Body of pancreas (tissue), 4 donors: ENCODE results near the gene IRX3. TPM values are rescaled to one million over a fixed set of nuclear protein-coding genes. Genes with fewer than 3 reads are reported as not detected.

ENCODE experiments used
- ATAC-seq: fragments of 150-250 bp; one replicate; pipeline ENCODE4 v1.9.1; 2016
- DNase-seq, 4 donors: peaks; one replicate each; pipeline ENCODE4 v3.0.0-alpha.2; 2019
- H3K27ac ChIP-seq, 4 donors: fragments of 200-600 bp; sonication (generic); 1 replicate in 3 of 4; 2 replicates in 1 of 4; pipeline versions ENCODE4 v1.5.1 to v1.6.1; 2016 to 2019; ENCODE audit warnings: mild to moderate bottlenecking in 1 of 4, mixed read lengths in 1 of 4, moderate library complexity in 1 of 4
- H3K27me3 ChIP-seq, 2 donors: fragments of 200-600 bp; sonication (generic); one replicate each; pipeline ENCODE4 v1.6.0; 2016; ENCODE audit warnings: mild to moderate bottlenecking in 1 of 2
- H3K36me3 ChIP-seq, 2 donors: fragments of 200-600 bp; sonication (generic); replicated peaks in 1 of 2; 2 replicates each; pipeline ENCODE4 v1.5.1; 2016; ENCODE audit warnings: low read depth in 2 of 2; ENCODE audit not compliant: insufficient read depth in 1 of 2
- H3K4me1 ChIP-seq: fragments of 200-600 bp; sonication (generic); one replicate; pipeline ENCODE4 v1.6.0; 2016
- H3K4me3 ChIP-seq, 2 donors: fragments of 200-600 bp; sonication (generic); 1 replicate in 1 of 2; 2 replicates in 1 of 2; pipeline ENCODE4 v1.5.1; 2016 to 2019
- H3K9me3 ChIP-seq, 3 donors: fragments of 200-600 bp; sonication (generic); 1 replicate in 2 of 3; 2 replicates in 1 of 3; pipeline ENCODE4 v1.5.1; 2016
- POLR2A ChIP-seq, 3 donors: fragments of 450-650 bp; IDR thresholded peaks; one replicate each; pipeline ENCODE4 v1.6.1; 2016; ENCODE audit warnings: antibody characterized with exemption in 3 of 3, mild to moderate bottlenecking in 2 of 3
- WGBS, 2 donors: methylation state at CpG; one replicate each; pipeline ENCODE4 v1.1.5; 2017; 5-methylcytosine and 5-hydroxymethylcytosine counted together
- intact Hi-C: fragments of 100-400 bp; cut with DNase I; formaldehyde crosslinking; loops from one replicate; pipeline ENCODE4 v1.15.1; 2023
- total RNA-seq, 2 donors: library from RNA; depleted of rRNA; stranded (reverse); fragments of >200 nt; gene quantifications; one replicate each; pipeline ENCODE4 v1.1.0, GENCODE V29; 2016
- TF ChIP-seq, protein P1 (sequence below), 7 experiments: fragments of 450-650 bp in 4 of 7; fragments of 200-600 bp in 3 of 7; sonication (generic) in 3 of 7; IDR thresholded peaks; one replicate each; pipeline ENCODE4 v1.5.1; 2016 to 2019; ENCODE audit warnings: antibody characterized with exemption in 7 of 7

IRX3 gene
- total RNA-seq, 2 donors from 2014 or later: 1.6 to 2.6 TPM

DNA sequence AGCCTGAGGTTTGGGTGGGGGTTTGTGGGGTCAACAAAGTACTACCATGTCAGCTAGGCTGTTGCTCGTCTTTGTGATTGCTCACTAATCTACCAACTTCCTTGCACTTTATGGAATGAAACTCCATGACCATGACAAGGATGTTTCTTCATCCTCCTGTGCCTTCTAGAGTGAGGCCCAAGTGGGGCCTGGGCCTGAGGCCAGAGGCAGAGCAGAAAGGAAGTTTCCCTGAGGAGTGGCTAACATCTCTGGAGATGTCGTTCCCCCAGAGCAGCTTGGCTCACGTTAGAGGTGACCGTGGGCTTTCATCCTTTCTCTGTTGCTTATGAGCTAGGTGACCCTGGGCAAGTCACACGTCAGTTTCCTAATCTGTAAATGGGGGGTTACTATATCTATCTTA lies 41.0 kb upstream of the IRX3 start:
- H3K9me3 ChIP-seq: no peaks in the 10 kb centered on the region
- intact Hi-C loops: no loop called here
- no peak overlapping the region for H3K4me3 ChIP-seq
- no peaks in the 10 kb centered on the region for H3K27me3 ChIP-seq
- 68 to 69% methylated on average over 5 of the region's 5 CpGs for WGBS, 2 donors
- ATAC-seq (no peak), DNase-seq (no peak)
- H3K36me3 ChIP-seq: no peaks in the 10 kb centered on the region
- TF ChIP-seq, protein P1, sequence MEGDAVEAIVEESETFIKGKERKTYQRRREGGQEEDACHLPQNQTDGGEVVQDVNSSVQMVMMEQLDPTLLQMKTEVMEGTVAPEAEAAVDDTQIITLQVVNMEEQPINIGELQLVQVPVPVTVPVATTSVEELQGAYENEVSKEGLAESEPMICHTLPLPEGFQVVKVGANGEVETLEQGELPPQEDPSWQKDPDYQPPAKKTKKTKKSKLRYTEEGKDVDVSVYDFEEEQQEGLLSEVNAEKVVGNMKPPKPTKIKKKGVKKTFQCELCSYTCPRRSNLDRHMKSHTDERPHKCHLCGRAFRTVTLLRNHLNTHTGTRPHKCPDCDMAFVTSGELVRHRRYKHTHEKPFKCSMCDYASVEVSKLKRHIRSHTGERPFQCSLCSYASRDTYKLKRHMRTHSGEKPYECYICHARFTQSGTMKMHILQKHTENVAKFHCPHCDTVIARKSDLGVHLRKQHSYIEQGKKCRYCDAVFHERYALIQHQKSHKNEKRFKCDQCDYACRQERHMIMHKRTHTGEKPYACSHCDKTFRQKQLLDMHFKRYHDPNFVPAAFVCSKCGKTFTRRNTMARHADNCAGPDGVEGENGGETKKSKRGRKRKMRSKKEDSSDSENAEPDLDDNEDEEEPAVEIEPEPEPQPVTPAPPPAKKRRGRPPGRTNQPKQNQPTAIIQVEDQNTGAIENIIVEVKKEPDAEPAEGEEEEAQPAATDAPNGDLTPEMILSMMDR (IDR thresholded peaks at IDR 0.05): no peak
- no peak for TF ChIP-seq POLR2A (IDR thresholded peaks at IDR 0.05)
- H3K4me1 ChIP-seq: no peaks in the 10 kb centered on the region
- no peak overlapping the region for H3K27ac ChIP-seq

DNA sequence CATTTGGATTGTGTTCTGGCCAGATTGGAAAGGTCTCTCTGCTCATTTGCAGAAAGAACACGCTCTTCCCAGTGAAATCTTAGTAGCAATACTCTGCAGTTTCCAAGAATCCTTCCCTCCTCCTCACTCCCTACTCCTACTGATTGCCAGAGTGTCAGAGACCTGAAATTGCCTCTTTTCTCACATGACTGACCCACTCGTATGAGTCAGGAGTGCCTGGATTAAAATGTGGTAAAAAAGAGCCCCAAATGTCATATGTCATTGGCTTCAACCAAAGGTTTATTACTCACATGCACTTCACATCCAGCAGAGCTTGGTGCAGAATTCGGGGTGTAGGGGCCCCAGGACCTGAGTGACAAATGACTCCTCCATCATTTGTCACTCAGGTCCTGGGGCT lies 39.7 kb upstream of the IRX3 start:
- intact Hi-C loops: no loop called here
- WGBS, 2 donors: 53 to 59% methylated on average over 3 of the region's 3 CpGs
- Histone ChIP-seq H3K27ac (no peak overlapping the region), H3K36me3 (no peaks in the 10 kb centered on the region), H3K4me3 (no peak overlapping the region), H3K9me3 (no peaks in the 10 kb centered on the region), H3K27me3 (no peaks in the 10 kb centered on the region), H3K4me1 (no peaks in the 10 kb centered on the region)
- DNase-seq (peak in 1 of 4 donors; percentile 3), ATAC-seq (no peak)
- no peak for TF ChIP-seq POLR2A (IDR thresholded peaks at IDR 0.05)
- TF ChIP-seq, protein P1 (IDR thresholded peaks at IDR 0.05): no peak

DNA sequence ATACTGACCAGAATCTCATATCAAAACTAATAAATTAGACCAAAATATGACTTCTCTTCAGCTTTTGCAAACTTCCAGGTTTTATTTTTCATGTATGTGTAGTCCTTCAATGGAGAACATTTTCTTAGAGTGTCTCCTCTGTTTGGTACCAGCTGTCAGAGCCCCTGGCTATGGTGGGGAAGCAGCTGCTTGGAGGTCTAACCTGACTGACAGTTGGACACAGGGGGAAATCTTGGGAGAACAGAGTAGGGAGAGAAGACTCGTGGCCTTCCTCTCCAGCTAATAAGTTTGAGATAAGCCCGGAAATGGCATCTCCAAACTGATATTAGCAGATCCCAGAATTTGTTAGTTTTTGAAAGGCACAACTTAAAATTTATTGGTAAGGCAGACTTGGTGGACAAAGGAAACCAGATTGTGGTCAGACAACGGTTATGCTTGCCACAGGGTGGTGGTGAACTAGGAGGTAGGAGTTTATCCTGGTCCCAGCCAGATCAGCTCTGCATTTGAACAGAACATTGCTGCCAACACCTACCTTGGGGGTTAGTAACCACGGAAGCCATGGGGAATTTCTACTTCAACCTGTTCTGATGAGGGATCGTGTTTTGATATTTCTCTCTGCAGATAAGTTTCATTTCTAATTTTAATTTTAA lies 39.2 kb upstream of the IRX3 start:
- WGBS, 2 donors: 59 to 60% methylated on average over 5 of the region's 5 CpGs
- intact Hi-C loops: no loop called here
- no peak for ATAC-seq

DNA sequence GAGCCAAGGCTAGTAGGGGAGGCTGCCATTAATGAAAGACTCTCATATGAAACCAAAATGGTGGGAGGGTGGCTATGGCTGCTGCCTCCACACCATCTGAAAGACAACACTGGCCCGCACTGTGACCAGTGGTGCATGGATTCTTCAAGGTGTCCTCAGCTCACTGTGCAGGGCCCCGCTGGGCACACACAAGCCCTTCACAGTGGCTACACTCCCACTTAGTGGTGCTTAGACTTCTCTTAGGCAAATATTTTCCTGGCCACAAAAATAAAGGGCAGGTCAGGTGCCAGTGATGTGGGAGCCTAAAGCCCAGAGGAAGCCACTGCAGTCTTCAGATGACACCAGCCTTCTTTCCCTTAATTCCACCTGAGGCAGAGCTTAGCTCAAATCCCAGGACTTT lies 38.1 kb upstream of the IRX3 start:
- no peak for ATAC-seq
- WGBS, 2 donors: 100% methylated on average over 2 of the region's 2 CpGs; no CpG with 5 or more reads in 1 of the 2 donors
- H3K36me3 ChIP-seq: no peaks in the 10 kb centered on the region
- intact Hi-C loops: no loop called here
- no peaks in the 10 kb centered on the region for H3K9me3 ChIP-seq
- no peak overlapping the region for H3K4me3 ChIP-seq
- DNase-seq: no peak
- no peaks in the 10 kb centered on the region for H3K27me3 ChIP-seq
- TF ChIP-seq POLR2A (IDR thresholded peaks at IDR 0.05): no peak
- TF ChIP-seq, protein P1 (IDR thresholded peaks at IDR 0.05): no peak
- H3K27ac ChIP-seq: no peak overlapping the region
- H3K4me1 ChIP-seq: no peaks in the 10 kb centered on the region

More for the DNA sequence above, 39.2 kb upstream of the IRX3 start:
- Histone ChIP-seq H3K36me3 (no peaks in the 10 kb centered on the region), H3K27me3 (no peaks in the 10 kb centered on the region), H3K4me1 (no peaks in the 10 kb centered on the region), H3K4me3 (no peak overlapping the region), H3K27ac (no peak overlapping the region), H3K9me3 (no peaks in the 10 kb centered on the region)
- DNase-seq: no peak
- no peak for TF ChIP-seq POLR2A (IDR thresholded peaks at IDR 0.05)
- TF ChIP-seq, protein P1 (IDR thresholded peaks at IDR 0.05): no peak

DNA sequence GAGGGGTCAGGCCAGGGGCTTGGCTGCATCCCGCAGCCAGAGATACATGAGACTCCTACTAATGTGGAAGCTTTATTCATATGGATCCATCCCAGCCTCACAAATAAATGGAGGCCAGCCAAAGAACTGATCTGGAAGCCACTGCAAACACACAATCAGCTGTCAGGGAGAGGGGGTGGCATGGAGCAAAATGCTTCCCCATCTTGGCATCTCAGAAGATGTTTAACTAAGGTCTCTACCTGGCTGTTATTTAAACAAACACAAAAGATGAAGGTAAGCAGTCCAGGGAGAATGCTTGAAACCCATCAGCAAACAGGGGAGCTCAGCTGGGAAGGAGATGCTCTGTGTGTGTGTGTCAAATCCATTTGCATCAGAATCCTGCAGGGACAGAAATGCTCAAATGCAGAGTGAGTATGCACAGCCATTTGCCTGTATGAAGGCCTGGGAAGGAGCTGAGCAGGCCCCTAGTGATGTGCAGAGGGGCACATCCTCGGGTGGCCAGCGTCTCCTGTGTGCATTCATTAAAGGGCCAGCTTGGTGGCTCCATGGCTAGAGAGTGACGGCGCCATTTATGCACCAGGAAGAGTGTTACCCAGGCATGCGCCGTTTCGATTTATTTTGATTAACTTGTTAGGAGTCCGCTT lies 34.2 kb upstream of the IRX3 start:
- H3K27ac ChIP-seq: no peak overlapping the region
- no peaks in the 10 kb centered on the region for H3K4me1 ChIP-seq
- H3K36me3 ChIP-seq: no peaks in the 10 kb centered on the region
- H3K27me3 ChIP-seq: no peaks in the 10 kb centered on the region
- intact Hi-C loops: no loop called here
- TF ChIP-seq, protein P1 (IDR thresholded peaks at IDR 0.05): no peak
- TF ChIP-seq POLR2A (IDR thresholded peaks at IDR 0.05): no peak
- H3K4me3 ChIP-seq: no peak overlapping the region
- no peak for ATAC-seq
- 66 to 75% methylated on average over 8 to 9 of the region's 9 CpGs for WGBS, 2 donors
- H3K9me3 ChIP-seq: no peaks in the 10 kb centered on the region
- DNase-seq: no peak
